ENCODE measurements around the gene STXBP5. TPM values are rescaled to one million over a fixed set of nuclear protein-coding genes. Genes with fewer than 3 reads are reported as not detected.
"Not testable (repeated sequence)": the region's sequence is repeated elsewhere in the genome, so short reads cannot be mapped to it uniquely, and the experiment has no call there.

STXBP5 gene
- total RNA-seq, 1 donor from 2014 or later: 14.4 TPM

- peaks cover 10% of the 10 kb centered on the region for H3K4me1 ChIP-seq
- no peak for TF ChIP-seq CTCF (IDR thresholded peaks at IDR 0.05; ENCODE audit: borderline replicate concordance)
- intact Hi-C loops (cut with micrococcal nuclease): no loop called here
- no peak overlapping the region for H3K4me3 ChIP-seq
- H3K36me3 ChIP-seq: peaks cover 40% of the 10 kb centered on the region
- no peak for DNase-seq
- no peak overlapping the region for H3K27ac ChIP-seq (replicated peaks)
- H3K27me3 ChIP-seq (ENCODE audit: low read depth): no peaks in the 10 kb centered on the region
- no peaks in the 10 kb centered on the region for H3K9me3 ChIP-seq (replicated peaks)
Measured at GRCh38 chr6:147366290-147366689, 162.1 kb downstream of the STXBP5 start.

- Histone ChIP-seq H3K36me3 (peaks cover 20% of the 10 kb centered on the region), H3K27me3 (ENCODE audit: low read depth) (no peaks in the 10 kb centered on the region), H3K4me1 (peaks cover 10% of the 10 kb centered on the region), H3K9me3 (replicated peaks) (no peaks in the 10 kb centered on the region), H3K4me3 (no peak overlapping the region), H3K27ac (replicated peaks) (no peak overlapping the region)
- TF ChIP-seq CTCF (IDR thresholded peaks at IDR 0.05; ENCODE audit: borderline replicate concordance): no peak
- no peak for DNase-seq
- intact Hi-C loops (cut with micrococcal nuclease): no loop called here
Measured at GRCh38 chr6:147371325-147371724, 167.1 kb downstream of the STXBP5 start.

- TF ChIP-seq CTCF (IDR thresholded peaks at IDR 0.05; ENCODE audit: borderline replicate concordance): no peak
Measured at GRCh38 chr6:147372806-147373205, 168.6 kb downstream of the STXBP5 start.

GRCh38 chr6:147378819-147379218, 174.6 kb downstream of the STXBP5 start:
- TF ChIP-seq CTCF (IDR thresholded peaks at IDR 0.05; ENCODE audit: borderline replicate concordance): no peak

More at GRCh38 chr6:147372806-147373205, 168.6 kb downstream of the STXBP5 start:
- H3K4me3 ChIP-seq: no peak overlapping the region
- H3K36me3 ChIP-seq: peaks cover 19% of the 10 kb centered on the region
- H3K9me3 ChIP-seq (replicated peaks): no peaks in the 10 kb centered on the region
- intact Hi-C loops (cut with micrococcal nuclease): no loop called here
- H3K27ac ChIP-seq (replicated peaks): no peak overlapping the region
- H3K4me1 ChIP-seq: peaks cover 10% of the 10 kb centered on the region
- no peaks in the 10 kb centered on the region for H3K27me3 ChIP-seq (ENCODE audit: low read depth)
- no peak for DNase-seq

GRCh38 chr6:147380841-147381240, 176.6 kb downstream of the STXBP5 start:
- H3K4me1 ChIP-seq; H3K4me3 ChIP-seq; H3K9me3 ChIP-seq (replicated peaks); H3K27me3 ChIP-seq (ENCODE audit: low read depth); H3K27ac ChIP-seq (replicated peaks); DNase-seq; intact Hi-C loops (cut with micrococcal nuclease): not testable (repeated sequence)
- peaks cover 57% of the 10 kb centered on the region for H3K36me3 ChIP-seq

More at GRCh38 chr6:147378819-147379218, 174.6 kb downstream of the STXBP5 start:
- H3K27me3 ChIP-seq (ENCODE audit: low read depth): no peaks in the 10 kb centered on the region
- DNase-seq: no peak
- no peak overlapping the region for H3K27ac ChIP-seq (replicated peaks)
- H3K4me1 ChIP-seq: no peaks in the 10 kb centered on the region
- intact Hi-C loops (cut with micrococcal nuclease): no loop called here
- peaks cover 50% of the 10 kb centered on the region for H3K36me3 ChIP-seq
- peaks cover 9% of the 10 kb centered on the region for H3K9me3 ChIP-seq (replicated peaks)
- H3K4me3 ChIP-seq: no peak overlapping the region

- no peak overlapping the region for H3K27ac ChIP-seq (replicated peaks)
- H3K4me3 ChIP-seq: no peak overlapping the region
- no peaks in the 10 kb centered on the region for H3K27me3 ChIP-seq (ENCODE audit: low read depth)
- H3K4me1 ChIP-seq: no peaks in the 10 kb centered on the region
- peaks cover 57% of the 10 kb centered on the region for H3K36me3 ChIP-seq
- DNase-seq: no peak
- intact Hi-C loops (cut with micrococcal nuclease): no loop called here
- peaks cover 9% of the 10 kb centered on the region for H3K9me3 ChIP-seq (replicated peaks)
- TF ChIP-seq CTCF (IDR thresholded peaks at IDR 0.05; ENCODE audit: borderline replicate concordance): no peak
Measured at GRCh38 chr6:147381712-147382111, 177.5 kb downstream of the STXBP5 start.

Data from left ventricle myocardium inferior (tissue), 1 donor.